Stimulated activated memory B cell treated with anti-CD40 and anti-IgM and Interleukin-4, amounts not matched to agents 10 μg/mL and 1 μg/mL and 100 μg/mL, for 72 hours (primary cell): ENCODE results near the gene AFAP1.

Experiments used
- ATAC-seq: fragments of 150-1000 bp; cut with Tn5 transposase; 2 replicates; pipeline ENCODE4 v1.10.0; 2021
- H3K27ac Mint-ChIP-seq: one replicate; pipeline ENCODE4 v1.8.0; 2022; ENCODE audit warnings: mild to moderate bottlenecking, mixed read lengths
- H3K27me3 Mint-ChIP-seq: one replicate; pipeline ENCODE4 v1.8.0; 2022; ENCODE audit warnings: mixed read lengths
- H3K36me3 Mint-ChIP-seq: one replicate; pipeline ENCODE4 v1.8.0; 2022; ENCODE audit warnings: mixed read lengths
- H3K4me1 Mint-ChIP-seq: one replicate; pipeline ENCODE4 v1.8.0; 2022; ENCODE audit warnings: mixed read lengths
- H3K4me3 Mint-ChIP-seq: one replicate; pipeline ENCODE4 v1.8.0; 2022; ENCODE audit warnings: mild to moderate bottlenecking, moderate library complexity, mixed read lengths
- H3K9me3 Mint-ChIP-seq: one replicate; pipeline ENCODE4 v1.8.0; 2022; ENCODE audit warnings: mixed read lengths

Gene AFAP1

GRCh38 chr4:7804756-7805385 lies 134.8 kb downstream of the AFAP1 start:
- Mint-ChIP-seq H3K4me1 (no peaks in the 10 kb centered on the region), H3K27ac (no peak overlapping the region), H3K4me3 (no peak overlapping the region), H3K27me3 (peaks cover 34% of the 10 kb centered on the region), H3K9me3 (no peaks in the 10 kb centered on the region), H3K36me3 (no peaks in the 10 kb centered on the region)
- no peak for ATAC-seq

DNA sequence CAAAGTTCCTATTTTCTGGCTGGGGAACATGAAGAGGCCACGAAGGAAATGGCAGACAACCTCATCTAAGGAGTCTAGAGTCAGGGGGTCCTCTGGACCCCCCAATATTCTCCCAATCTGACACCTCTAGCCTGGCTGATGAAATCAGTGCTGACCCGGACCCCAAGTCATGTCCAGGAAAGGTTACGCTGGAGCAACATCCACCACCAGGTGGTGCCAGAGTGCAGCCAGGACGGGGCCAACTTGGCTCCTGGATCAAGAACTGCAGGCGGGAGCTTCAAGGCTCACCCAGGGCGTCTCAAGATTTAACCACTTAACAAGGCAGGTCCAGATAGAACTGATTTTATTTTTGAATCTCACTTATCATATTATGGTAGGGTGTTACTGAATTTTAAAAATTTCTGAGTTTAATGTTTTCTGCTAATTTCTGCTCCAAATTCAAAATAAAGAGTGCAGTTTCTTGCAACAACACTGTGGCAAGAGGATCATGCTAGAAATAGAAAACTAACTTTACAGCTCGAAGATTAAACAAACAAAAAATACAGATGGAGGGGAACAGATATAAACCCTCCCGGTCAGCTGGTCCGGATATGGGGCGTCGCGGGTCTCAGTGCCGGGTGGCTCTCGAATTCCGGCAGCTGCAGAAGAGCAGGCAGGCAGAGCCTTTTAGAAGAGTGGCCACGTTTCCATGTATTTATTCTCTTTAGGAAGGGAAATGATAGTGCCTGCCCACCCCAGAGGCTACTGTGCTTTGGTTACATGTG lies 135.5 kb downstream of the AFAP1 start:
- Mint-ChIP-seq H3K9me3 (no peaks in the 10 kb centered on the region), H3K4me1 (no peaks in the 10 kb centered on the region), H3K27ac (no peak overlapping the region), H3K27me3 (peaks cover 41% of the 10 kb centered on the region), H3K36me3 (no peaks in the 10 kb centered on the region), H3K4me3 (no peak overlapping the region)
- peak; percentile 68 for ATAC-seq

DNA sequence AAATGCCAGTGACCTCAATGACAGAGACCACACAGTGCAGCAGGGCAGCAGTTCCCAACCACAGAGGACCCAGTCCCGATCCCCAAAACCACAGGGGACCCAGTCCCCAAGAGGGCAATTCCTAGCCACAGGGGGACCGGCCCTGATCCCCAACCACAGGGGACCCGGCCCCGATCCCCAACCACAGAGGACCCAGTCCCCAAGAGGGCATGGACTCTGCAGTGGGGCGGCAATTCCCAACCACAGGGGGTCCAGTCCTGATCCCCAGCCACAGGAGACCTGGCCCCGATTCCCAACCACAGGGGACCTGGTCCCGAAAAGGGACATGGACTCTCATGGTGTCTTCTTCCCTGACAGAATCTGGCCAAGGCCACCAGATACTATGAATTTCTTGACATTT lies 136.3 kb downstream of the AFAP1 start:
- Mint-ChIP-seq H3K4me1 (no peaks in the 10 kb centered on the region), H3K4me3 (no peak overlapping the region), H3K27me3 (peaks cover 43% of the 10 kb centered on the region), H3K27ac (no peak overlapping the region), H3K9me3 (no peaks in the 10 kb centered on the region), H3K36me3 (no peaks in the 10 kb centered on the region)
- no peak for ATAC-seq

DNA sequence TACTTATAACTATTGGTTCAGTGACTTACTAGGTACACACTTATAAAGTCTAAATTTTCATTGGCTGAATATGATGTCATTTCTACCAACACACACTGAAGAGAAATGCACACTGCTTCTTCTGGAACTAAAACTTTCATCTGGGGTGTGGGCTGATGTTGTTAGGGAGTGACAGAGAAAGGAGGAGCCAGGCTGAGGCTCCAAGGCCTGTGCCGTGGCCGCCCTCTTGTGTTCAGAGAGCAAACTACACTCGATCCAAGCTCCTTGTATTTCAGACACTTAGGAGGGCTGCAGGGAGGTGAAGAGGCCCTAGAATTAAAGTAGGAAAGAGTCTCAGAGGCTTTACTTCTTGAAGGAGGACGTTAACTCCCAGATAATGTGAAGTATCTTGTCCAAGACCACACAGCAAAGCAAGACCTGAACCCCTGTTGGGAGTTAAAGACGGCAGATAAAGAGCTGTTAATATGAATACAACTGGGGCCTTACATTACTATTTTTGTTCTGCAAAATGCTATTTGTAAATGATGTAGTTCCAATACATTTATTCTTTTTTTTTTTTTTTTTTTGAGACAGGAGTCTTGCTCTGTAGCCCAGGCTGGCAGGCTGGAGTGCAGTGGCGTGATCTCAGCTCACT lies 137.5 kb downstream of the AFAP1 start:
- no peaks in the 10 kb centered on the region for H3K4me1 Mint-ChIP-seq
- no peaks in the 10 kb centered on the region for H3K36me3 Mint-ChIP-seq
- H3K4me3 Mint-ChIP-seq = no peak overlapping the region
- peak; percentile 83 for ATAC-seq
- peaks cover 34% of the 10 kb centered on the region for H3K27me3 Mint-ChIP-seq
- H3K27ac Mint-ChIP-seq = no peak overlapping the region
- no peaks in the 10 kb centered on the region for H3K9me3 Mint-ChIP-seq

DNA sequence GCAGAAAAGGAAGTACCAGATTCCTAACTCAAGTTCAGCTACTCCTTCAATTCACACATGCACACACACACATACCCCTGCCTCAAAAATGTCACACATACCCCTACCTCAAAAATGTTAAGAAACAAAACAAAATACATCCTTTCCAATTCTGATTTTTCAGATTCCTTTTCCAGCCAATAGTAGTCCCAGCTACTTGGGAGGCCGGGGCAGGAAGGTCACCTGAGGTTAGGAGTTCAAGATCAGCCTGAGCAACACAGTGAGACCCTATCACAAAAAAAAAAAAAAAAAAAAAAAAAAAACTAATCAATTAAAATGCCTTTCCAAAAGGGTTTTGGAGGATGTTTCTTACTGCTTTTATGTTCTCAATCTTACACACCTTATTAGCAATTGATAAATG lies 138.0 kb downstream of the AFAP1 start:
- H3K4me3 Mint-ChIP-seq = no peak overlapping the region
- no peaks in the 10 kb centered on the region for H3K9me3 Mint-ChIP-seq
- no peak for ATAC-seq
- peaks cover 36% of the 10 kb centered on the region for H3K27me3 Mint-ChIP-seq
- H3K4me1 Mint-ChIP-seq = no peaks in the 10 kb centered on the region
- no peak overlapping the region for H3K27ac Mint-ChIP-seq
- H3K36me3 Mint-ChIP-seq = no peaks in the 10 kb centered on the region

- no peak overlapping the region for H3K4me3 Mint-ChIP-seq
- no peaks in the 10 kb centered on the region for H3K4me1 Mint-ChIP-seq
- H3K27me3 Mint-ChIP-seq = peaks cover 41% of the 10 kb centered on the region
- H3K36me3 Mint-ChIP-seq = no peaks in the 10 kb centered on the region
- H3K27ac Mint-ChIP-seq = no peak overlapping the region
- no peaks in the 10 kb centered on the region for H3K9me3 Mint-ChIP-seq
- ATAC-seq = no peak
These were observed 138.7 kb downstream of the AFAP1 start for GRCh38 chr4:7801001-7801400.

GRCh38 chr4:7800410-7800809 lies 139.3 kb downstream of the AFAP1 start:
- Mint-ChIP-seq H3K9me3 (no peaks in the 10 kb centered on the region), H3K36me3 (no peaks in the 10 kb centered on the region), H3K4me3 (no peak overlapping the region), H3K27me3 (peaks cover 36% of the 10 kb centered on the region), H3K27ac (no peak overlapping the region), H3K4me1 (no peaks in the 10 kb centered on the region)
- ATAC-seq = no peak

DNA sequence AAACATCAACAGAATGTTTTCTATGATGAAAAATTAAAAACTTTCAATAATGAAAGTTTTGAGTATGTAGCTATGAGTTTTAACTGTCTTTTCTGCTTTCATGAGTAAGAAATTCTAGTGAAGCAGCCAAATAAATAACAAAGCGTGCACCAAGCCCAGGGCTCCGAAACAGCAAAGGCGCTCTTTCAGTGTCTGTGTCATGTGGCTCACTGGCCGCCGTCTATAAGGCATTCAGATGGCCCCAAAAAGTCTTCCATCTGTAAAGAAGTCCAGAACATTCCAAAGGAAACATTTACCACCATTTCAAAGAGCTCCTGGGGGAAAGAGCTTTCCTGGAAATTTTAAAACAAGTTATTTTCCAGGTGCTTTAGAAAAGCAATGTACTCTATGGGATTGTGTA lies 139.9 kb downstream of the AFAP1 start:
- no peak overlapping the region for H3K27ac Mint-ChIP-seq
- no peak for ATAC-seq
- no peaks in the 10 kb centered on the region for H3K4me1 Mint-ChIP-seq
- no peaks in the 10 kb centered on the region for H3K36me3 Mint-ChIP-seq
- H3K4me3 Mint-ChIP-seq = no peak overlapping the region
- no peaks in the 10 kb centered on the region for H3K9me3 Mint-ChIP-seq
- peaks cover 34% of the 10 kb centered on the region for H3K27me3 Mint-ChIP-seq

DNA sequence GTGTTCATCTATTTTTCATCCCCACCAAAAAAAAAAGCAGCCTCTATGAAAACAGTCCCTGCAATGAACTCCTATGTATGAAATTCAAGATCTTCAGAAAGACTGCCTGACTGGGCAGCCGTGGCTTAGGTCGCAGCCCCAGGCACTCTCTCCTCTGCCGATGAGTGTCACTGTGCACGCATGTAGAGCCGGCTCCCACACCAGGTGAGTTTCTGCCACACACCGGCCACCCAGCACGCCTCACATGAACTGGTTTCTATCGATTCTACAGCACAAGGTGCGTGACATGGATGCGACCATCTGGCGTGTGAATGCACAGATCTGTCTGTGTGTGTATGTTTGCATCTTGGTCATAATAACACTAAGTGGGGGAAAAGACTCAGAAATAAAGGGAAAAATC lies 140.4 kb downstream of the AFAP1 start:
- no peak for ATAC-seq
- no peak overlapping the region for H3K27ac Mint-ChIP-seq
- H3K9me3 Mint-ChIP-seq = no peaks in the 10 kb centered on the region
- no peaks in the 10 kb centered on the region for H3K4me1 Mint-ChIP-seq
- no peaks in the 10 kb centered on the region for H3K36me3 Mint-ChIP-seq
- peaks cover 33% of the 10 kb centered on the region for H3K27me3 Mint-ChIP-seq
- H3K4me3 Mint-ChIP-seq = no peak overlapping the region

- no peaks in the 10 kb centered on the region for H3K36me3 Mint-ChIP-seq
These were observed 141.3 kb downstream of the AFAP1 start for GRCh38 chr4:7798178-7798995.

DNA sequence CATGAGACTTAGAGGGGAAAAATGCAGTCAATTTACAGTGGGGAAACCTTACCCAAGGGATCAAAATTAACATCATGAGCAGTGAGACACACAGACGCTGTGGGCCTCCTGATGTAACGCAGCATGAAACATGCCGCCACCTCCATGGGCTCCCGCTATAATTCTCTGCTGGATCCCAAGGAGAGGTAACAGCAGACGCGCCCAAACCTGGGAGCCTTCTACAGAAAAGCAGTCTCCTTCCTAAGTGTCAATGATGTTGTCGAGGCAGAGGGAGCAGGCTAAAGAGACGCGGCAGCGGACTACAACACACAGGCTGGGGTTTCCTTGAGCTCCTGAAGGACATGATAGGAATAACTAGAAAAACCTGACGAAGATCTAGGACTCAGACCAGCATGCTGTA lies 142.3 kb downstream of the AFAP1 start:
- H3K9me3 Mint-ChIP-seq = no peaks in the 10 kb centered on the region
- H3K36me3 Mint-ChIP-seq = no peaks in the 10 kb centered on the region
- H3K4me3 Mint-ChIP-seq = no peak overlapping the region
- no peak for ATAC-seq
- no peak overlapping the region for H3K27ac Mint-ChIP-seq
- peaks cover 4% of the 10 kb centered on the region for H3K4me1 Mint-ChIP-seq
- peaks cover 27% of the 10 kb centered on the region for H3K27me3 Mint-ChIP-seq

More at GRCh38 chr4:7798178-7798995, 141.3 kb downstream of the AFAP1 start:
- H3K27me3 Mint-ChIP-seq = peaks cover 26% of the 10 kb centered on the region
- no peaks in the 10 kb centered on the region for H3K9me3 Mint-ChIP-seq
- no peak overlapping the region for H3K27ac Mint-ChIP-seq
- no peaks in the 10 kb centered on the region for H3K4me1 Mint-ChIP-seq
- no peak for ATAC-seq
- no peak overlapping the region for H3K4me3 Mint-ChIP-seq

DNA sequence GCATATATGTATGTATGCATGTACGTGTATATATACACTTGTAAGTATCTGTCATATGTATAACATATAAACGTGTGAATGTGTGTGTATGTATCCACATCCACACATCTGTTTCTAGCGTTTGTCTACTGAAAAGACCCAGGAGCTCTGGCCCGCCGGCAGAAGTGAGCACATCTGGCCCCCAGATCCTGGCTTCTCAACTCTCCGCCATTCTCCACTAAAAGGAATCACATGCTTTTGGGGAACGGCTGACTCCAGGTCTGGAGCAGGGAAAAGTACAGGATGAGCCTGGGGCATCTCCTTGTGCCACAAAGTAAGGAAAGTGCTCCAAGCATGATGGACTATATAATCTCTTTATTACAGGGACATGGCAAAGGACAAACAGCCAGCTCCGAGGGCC lies 143.7 kb downstream of the AFAP1 start:
- Mint-ChIP-seq H3K36me3 (no peaks in the 10 kb centered on the region), H3K9me3 (no peaks in the 10 kb centered on the region), H3K4me3 (no peak overlapping the region), H3K4me1 (peaks cover 10% of the 10 kb centered on the region), H3K27ac (no peak overlapping the region), H3K27me3 (peaks cover 40% of the 10 kb centered on the region)
- no peak for ATAC-seq

GRCh38 chr4:7793186-7793585 lies 146.5 kb downstream of the AFAP1 start:
- H3K27me3 Mint-ChIP-seq = peaks cover 42% of the 10 kb centered on the region

DNA sequence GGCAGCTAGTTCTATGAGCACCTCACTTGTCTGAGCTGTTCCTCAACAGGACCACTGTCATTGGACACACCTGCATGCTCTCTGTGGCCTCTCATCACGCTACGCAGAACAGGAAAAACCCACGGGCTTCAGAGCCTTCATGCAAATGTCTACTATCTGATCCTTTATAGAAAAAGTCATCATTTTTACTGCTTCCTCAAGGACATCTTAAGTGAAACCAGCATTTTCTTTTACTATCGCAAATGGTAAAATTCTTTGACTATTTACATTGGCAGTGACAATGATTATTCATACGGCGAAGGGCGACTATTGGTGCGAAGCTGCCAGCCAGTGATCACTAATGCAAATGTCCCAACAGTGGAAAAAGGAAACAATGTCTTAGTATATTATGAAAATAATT lies 147.0 kb downstream of the AFAP1 start:
- H3K27ac Mint-ChIP-seq = no peak overlapping the region
- peaks cover 10% of the 10 kb centered on the region for H3K4me1 Mint-ChIP-seq
- peaks cover 42% of the 10 kb centered on the region for H3K27me3 Mint-ChIP-seq
- H3K36me3 Mint-ChIP-seq = no peaks in the 10 kb centered on the region
- H3K4me3 Mint-ChIP-seq = no peak overlapping the region
- H3K9me3 Mint-ChIP-seq = no peaks in the 10 kb centered on the region
- ATAC-seq = peak; percentile 88

More at GRCh38 chr4:7793186-7793585, 146.5 kb downstream of the AFAP1 start:
- H3K4me1 Mint-ChIP-seq = peaks cover 10% of the 10 kb centered on the region
- no peak for ATAC-seq
- no peak overlapping the region for H3K4me3 Mint-ChIP-seq
- no peaks in the 10 kb centered on the region for H3K36me3 Mint-ChIP-seq
- H3K9me3 Mint-ChIP-seq = no peaks in the 10 kb centered on the region
- H3K27ac Mint-ChIP-seq = no peak overlapping the region

- H3K4me3 Mint-ChIP-seq = no peak overlapping the region
- ATAC-seq = no peak
- no peak overlapping the region for H3K27ac Mint-ChIP-seq
- H3K36me3 Mint-ChIP-seq = no peaks in the 10 kb centered on the region
- peaks cover 10% of the 10 kb centered on the region for H3K4me1 Mint-ChIP-seq
- peaks cover 44% of the 10 kb centered on the region for H3K27me3 Mint-ChIP-seq
- H3K9me3 Mint-ChIP-seq = no peaks in the 10 kb centered on the region
These were observed 148.7 kb downstream of the AFAP1 start for GRCh38 chr4:7790999-7791398.
